ENCODE measurements around the gene AGBL4.

The AGBL4 gene

DNA sequence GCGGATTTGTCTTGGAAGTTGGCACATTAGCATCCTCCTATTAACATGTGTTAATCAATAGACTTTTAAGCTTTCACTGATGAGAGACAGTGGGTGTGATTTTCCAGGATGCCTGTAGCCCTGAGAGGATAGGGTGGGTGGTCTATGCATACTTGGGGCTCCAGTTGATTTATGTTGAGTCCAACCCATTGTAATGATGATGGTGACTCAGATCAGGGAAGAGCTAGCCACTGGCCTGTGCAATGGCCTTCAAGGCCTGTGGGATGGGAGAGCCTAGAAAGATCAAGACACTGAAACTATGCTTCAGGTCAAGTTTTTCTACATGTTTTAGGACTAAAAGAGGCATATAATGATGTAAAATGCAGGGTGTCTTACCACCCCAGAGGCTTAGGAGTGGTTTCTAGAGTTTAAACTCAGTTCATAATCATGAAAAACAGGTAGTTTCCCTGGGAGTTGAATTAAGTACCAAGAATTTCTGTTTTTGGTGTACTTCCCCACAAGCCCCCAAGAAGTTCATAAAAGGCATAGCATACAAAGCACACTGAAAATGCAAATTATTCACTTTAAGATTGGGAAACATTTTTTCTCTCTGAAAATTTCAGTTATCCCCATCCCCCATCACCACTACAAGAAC lies 1267.0 kb downstream of the AGBL4 start:
- DNase-seq = no peak

DNA sequence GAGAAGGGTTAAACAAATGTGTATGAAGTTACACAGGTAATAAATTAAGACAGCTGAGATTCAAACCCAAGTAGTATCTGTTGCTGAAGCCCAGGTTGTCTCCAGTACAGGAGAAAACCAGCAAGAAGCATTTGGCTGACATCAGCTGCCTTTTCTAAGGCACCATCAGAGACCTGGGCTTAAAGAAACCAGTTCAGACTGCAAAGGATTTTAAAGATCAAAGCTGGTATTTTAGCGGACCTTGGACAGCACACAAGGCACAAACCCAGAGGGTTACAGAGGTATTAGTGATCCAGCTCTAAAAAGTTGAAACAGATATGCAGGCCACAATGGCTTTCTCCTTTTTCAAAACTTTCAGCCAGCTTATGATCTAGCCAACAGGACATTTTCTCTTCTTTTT lies 1270.5 kb downstream of the AGBL4 start:
- no peak for DNase-seq

DNA sequence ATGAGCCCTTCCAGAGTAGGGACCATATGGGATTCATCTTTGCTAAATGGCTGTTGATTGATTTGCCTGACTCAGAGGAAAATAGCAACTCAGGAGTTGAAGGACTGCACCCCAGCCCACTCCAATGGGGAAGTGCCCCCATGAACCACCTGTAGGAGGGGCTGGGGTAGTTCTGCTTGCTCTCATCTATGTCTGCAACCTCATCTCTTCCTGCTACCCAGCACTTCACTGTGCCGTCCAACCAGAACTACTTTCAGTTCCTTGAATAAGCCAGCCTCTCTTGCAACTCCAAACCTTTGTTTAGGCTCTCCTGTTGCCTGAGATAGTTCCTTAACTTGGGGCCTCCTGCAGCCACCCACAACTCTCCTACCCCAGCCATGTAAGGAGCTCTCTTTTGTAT lies 1273.6 kb downstream of the AGBL4 start:
- no peak for DNase-seq

DNA sequence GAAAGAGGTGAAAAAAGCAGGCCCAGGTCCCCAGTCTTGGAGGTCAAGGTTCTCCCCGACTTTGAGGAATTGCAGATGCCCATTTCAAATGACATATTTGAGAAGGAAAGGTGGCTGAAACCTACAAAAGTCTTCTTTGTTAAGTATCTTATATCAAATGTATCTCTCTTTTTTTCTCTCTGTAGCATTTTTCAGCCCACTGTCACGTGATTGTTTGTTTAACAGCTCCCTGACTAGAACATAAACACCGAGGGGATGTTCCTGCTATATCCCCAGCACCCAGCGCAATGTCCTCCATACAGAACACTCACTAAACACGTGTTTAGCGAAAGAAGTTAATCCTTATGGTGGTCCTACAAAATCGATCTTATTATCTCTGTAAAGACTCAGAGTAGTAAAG lies 1274.7 kb downstream of the AGBL4 start:
- no peak for DNase-seq

DNA sequence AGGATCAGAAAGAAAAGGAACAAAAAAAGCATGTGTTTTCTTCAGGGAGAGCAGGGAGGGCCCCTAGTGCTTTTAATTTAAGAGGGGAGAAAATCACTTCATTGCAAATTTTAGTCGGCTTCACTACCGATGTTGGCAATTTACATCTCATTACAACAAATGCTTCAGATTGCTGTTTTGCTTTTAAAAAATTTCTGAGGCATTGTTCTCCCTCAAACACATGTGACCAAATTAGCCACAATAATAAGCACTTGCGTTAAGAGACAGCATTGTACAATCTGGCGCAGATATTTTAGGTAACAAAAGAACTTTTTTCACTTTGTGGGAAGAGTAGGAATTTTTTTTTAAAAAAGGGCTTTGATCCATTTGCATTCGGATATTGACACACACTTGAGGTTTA lies 1276.8 kb downstream of the AGBL4 start:
- DNase-seq = no peak

DNA sequence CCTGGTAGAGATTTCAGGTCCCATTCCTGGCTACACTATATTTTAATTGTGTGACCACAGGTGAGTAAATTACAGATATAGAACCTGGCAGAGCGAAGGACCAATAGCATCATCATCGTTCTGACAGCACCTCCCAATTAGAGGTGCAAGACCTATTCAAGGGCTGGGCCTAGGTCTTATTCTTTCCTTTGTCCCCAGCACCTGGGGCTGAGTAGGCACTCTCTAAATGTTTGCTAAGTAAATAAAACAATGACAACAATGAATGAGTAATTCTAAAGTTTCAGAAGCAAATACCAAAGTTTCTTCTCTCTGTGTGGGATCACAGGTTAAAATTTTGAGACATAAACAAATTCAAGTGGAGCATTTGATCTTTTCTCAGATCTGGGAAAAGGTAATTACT lies 1279.7 kb downstream of the AGBL4 start:
- DNase-seq = no peak

DNA sequence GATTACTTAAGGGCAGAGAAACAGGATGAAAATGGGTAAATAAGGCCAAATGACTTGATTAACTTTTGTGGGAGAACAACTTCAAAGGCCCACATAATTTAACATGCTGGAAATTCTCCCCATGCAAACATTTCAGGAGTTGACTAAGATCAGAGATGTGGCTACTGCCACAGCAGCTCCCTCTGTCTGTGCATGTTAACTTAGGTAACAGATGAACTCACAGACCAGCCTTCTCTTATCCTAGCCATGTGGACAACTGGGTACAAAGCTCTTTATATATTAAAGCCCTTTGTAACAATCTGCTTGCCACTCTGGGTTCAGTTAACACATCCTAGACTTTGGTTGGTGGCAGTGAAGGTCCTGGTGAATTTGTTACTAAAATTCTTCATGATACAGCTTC lies 1280.3 kb downstream of the AGBL4 start:
- no peak for DNase-seq

DNA sequence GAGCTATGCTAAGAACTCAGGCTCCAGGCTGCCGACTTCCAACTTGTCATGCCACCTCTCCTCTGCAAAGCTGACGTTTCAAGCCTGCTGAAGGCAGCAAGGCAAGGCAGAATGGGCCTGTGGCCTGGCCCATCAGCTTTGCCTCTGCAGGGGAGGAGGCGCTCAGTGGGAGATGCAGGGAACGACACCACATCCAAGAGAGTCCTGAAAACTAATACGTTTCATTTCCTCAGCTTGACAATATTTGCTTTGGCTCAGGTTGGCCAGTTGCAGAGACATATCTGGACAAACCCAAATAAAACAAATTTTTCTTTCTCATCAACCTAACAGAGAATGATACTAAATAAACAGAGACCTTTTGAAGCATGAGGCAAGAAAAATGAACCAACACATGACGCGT lies 1282.4 kb downstream of the AGBL4 start:
- DNase-seq = no peak

DNA sequence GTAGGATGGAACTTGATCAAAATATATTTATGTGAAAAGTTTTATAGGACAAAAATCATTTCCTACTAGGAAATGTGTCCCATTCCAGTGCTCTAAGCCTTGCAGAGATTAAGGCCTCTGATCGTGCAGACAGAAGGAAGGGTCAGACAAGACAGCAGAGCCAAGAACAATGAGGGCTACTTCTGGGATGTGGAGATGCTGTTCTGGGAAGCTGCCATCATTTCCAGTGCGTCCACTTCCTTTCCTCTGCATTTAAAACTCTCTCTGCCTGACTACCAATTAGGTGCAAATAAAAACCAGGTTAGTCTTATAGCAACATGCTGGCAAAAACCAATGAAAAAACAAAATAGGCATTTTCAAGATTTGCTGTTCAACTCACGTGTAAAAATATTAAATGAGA lies 1283.1 kb downstream of the AGBL4 start:
- no peak for DNase-seq

DNA sequence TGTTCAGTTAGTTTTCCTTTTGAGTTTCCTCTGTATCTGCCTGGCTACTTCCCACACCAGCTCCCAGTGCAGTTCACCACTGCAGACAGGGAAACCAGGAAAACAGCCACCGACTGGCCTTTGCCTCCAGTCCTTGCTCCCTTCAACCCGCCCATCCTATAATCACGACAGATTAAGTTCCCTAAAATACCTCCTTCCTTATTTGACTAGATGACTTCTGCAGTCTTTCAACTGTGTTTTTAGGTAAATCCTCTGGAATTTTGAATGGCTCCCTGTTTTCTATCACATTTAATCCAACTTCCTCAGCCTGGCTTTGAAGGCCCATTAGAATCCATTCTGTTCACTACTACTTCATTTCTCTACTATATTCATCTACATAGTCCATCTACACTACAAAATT lies 1284.7 kb downstream of the AGBL4 start:
- DNase-seq = no peak

DNA sequence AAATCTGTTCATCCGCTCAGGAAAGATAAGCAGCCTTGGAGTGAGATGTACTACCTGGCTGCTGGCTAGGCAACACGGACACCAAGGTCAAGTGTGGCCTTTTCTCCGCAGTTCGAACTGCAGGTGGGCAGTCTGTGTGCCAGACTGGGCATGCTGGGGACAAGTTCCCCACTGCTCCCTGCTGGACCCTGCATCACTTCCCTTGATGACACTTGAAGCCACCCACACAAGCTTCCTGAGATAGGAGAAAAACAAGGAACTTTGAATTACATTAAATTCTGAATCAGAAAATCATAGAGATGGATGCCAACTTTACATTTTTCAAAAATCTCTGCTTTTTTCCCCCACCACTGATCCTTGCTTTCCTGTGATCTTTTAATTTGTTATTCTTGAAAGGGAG lies 1285.4 kb downstream of the AGBL4 start:
- no peak for DNase-seq

DNA sequence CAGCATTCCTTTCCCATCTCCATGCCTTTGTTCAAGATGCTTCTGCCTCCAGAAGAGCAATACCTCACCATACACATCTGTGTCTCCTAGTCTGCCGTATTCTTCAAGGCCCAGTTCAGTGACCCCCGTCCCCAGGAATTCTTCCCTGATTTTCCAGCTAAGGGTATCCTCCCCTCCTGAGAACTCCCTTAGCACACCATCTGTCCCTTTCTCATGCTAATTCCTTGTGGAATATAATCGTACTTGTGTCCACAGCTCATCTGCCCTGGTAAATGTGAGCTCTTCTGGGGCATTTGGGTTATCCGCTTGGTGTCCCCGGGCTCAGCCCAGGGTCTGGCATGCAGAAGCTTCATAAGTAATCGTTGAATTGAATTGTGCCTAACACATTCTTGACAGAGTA lies 1288.0 kb downstream of the AGBL4 start:
- DNase-seq = no peak

DNA sequence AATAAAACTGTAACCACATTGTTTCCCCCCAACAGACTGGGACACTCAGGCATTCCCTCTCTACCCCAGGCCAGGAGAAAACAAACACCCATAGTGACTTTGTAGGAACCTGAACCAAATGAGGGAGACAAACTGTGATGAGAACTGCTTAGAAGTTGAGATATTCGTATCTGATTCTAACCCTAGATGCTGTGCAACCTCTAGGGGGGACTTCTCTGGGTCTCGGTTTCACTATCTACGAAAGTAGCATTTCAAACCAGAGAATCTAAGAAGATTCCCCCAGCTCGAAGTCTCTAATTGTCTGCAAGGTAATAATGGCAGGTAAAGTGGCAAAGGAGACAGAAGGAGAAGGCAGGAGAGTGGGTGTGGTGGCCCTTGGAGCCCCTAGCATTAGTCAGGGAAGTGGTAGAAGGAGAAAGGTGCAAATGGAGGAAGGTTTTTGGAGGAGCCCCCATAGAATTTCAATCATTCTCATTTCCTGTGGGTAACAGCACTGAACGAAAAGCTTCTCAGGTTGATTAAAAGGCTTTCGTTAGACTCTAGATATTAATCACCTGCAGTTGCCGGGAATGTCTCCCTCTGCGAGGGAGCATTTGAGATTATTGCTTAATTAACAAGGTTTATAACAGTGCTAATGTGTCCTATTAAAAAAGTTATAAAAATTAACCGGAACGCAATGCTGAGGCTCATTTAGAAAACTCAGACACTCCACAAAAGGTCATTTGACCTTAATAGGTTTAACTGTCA lies 1293.4 kb downstream of the AGBL4 start:
- no peak for DNase-seq

DNA sequence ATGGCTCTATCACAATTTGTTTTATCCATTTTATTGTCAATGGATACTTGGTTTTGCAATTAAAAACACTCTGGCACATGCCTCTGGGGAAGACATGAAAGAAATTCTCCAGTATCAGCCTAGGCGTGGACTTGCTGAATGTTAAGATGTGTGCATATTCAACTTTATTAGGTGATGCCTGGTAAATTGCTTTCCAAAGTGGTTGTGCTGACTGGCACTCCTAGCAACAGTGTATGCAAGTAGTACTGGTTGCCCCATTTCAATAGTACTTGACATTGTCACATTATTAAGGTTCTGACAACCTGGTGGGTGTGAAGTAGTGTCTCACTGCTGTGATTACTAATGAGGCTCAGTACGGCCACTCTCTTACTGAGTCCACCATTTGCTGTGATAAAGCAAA lies 1295.2 kb downstream of the AGBL4 start:
- DNase-seq = no peak

DNA sequence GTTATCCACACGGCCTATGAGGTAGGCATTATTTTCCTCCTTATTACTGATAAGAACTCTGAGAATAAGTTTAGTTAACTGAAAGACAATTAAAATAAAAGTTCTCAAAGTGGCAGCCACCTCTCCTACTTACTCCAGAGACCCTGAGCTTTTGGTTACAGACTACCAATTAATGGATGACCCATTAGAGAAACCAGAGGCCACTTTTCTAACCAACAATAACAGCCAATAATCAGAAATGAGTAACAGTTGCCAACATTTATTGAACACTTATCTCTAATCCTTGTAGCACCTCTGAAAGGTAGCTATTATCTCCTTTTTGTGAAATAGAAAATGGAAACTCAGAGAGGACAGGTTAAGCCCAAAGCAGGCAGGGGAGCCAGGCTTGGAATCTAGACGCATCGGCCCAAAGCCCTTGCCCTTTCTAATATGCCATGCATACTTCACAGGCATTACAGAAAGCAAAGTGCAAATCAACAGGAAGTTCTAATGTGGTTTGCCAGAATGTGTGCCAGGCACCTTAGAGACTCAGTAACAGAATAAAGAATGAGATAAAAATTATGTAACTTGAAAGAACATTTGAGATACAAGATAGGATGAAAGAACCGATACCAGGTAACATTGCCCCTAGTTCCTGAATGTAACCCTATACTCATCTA lies 1297.1 kb downstream of the AGBL4 start:
- DNase-seq = no peak

DNA sequence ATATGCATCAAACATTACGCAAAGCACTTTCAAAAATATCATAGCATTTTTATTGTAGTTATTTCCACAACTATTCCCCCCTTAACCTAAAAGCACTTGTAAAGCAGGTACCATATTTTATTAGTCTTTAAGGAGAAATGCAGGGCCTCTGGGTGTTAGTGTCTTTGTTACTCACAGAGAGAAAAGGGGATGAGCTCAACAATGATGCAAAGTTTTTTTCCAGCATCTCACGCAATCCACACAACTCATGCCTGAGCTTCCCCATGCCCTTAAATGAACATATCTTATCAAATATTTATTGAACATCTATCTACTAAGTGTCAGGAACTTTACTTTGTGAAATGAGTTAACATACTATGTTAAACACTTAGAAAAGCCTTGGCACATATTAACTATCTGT lies 1297.6 kb downstream of the AGBL4 start:
- no peak for DNase-seq

DNA sequence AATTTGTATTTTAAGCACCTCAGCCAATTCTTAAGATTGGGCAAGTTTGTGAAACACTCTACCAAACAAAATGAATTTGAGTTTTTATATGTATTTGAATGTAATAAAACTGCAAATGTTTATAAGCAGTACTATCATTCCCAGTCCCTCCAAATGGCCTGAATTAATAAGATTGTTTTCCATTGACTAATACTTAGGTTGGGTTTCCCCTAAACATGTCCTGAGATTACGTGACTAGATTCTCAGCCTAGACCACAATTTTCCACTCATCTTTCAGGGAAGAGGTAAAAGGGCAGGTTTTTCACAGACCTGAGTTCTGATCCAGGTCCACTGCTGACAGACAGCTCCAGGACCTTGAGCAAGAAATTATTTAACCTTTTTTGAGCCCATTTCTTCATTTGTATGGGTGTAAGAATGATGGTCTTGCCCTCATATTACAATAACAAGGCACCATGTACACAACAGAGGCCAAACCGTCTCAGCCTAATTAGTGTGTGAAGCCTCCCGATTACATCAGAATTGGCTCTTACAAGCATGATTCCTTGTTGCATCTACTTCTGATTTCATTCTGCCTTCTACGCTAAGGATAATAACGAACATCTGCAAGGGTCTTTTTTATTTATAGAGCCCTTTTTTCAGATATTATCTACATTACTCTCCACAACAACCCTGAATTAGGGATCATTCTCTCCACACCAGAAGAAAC lies 1298.3 kb downstream of the AGBL4 start:
- DNase-seq = no peak

DNA sequence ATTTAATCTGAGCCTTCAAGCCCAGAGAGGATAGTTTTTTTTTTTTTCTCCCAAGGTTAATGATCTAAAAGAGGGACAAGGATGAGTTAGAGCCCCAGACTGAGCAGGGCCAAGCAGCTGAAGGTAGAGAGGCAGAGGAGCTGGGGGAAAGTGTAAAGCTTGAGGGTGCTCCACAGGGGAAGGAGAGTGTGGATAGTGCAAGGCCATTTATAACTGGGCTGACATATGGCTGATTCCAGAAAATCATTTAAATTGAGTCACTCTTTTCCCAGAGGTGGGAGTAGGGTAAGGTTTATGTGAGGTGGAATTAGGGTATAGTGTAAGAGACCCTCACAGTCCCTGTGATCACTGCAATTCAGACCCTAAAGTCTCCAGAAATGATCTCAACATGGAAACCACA lies 1302.8 kb downstream of the AGBL4 start:
- DNase-seq = no peak

DNA sequence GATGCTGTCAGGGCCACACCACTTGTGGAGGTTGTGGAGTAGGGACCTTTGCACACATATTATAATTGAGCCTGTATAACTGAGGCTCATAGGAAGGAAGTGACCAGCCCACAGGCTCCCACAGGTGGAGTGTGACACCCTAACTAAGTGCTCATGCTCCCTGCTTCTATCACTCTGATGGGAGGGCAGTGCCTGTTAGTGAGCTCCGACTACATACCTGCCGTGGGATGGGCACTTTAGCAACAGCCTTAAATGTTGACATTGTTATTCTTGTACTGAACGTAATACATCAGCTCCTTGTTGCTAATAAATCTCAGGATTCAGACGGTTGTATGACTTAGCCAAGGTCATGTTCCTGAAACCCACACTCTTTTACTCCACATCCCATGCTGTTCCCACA lies 1305.0 kb downstream of the AGBL4 start:
- DNase-seq = no peak

DNA sequence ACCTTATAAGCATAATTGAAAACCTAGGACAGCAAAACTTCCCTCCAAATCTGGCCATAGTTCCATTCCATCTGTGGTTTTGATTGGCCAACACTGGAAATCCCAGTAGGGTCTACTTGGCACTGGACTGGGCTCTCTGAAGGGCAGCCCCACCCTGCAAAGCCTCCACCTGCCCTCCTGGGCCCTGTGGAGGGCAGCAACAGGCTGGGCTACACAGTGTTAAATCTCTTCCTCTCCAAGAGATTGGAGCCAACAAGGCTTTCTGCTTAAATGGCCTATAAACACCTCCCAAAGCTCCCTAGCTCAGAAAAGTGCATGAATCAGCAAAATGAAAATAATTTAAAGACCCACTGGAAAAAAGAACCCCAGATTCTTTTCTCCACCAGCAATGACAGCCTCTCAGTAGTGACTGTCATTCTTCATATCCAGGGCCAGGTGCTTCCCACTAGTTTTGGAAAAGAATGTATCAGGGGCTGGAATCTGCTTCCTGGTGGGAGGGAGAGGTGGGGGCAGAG lies 1305.6 kb downstream of the AGBL4 start:
- no peak for DNase-seq

DNA sequence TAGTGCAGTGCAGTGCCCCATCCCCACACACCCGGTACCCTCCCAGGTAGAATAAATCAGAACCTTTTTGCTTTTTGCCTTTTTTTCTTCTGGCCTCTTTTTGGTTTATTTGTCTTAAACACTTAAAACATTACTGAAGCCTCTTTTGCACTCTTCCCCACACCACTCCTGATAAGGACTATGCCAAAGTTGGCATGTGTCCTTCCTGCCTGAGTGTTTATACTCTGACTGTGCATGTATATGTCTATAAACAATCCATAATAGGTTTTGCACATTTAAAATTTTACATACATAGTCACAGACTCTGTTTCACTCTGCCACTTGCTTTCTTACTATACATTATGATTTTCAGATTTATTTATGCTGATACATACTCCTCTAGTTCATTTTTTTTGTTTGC lies 1306.7 kb downstream of the AGBL4 start:
- no peak for DNase-seq

DNA sequence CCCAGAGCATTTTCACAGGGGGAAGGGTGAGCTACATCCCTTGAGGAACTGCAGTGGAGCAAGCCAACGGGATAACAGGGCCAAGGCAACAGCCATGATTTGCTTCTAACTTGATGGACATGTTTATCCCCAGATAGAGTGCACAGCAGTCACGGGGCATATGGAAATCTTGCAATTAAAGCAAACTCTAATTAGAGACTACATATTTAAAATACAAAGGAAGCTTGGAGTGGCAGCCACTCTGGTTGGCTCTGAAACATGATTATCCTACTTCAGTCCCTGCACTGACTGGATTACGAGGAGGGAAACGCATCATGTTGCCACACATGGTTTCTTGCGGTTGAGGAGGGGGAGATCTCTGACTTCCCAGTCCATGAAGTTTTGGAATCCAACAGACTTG lies 1307.8 kb downstream of the AGBL4 start:
- DNase-seq = no peak

DNA sequence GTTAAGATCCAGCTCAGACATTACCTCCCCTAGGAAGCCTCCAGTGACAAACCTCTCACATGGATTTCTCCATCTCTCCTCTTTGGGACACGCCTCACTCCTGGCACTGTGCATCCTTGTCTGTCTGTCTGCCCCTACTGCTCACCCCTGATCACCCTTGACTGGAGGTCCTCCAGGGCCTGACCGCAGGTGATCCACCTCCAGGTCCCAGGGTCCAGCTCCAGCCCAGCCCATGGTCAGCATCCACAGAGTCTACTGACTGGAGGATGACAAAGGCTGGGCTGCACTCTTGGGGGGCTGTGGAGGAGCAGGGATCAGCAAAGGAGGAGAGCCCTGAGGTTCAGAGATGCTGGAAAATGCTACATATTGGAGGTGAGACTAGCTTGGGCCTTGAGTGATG lies 1312.8 kb downstream of the AGBL4 start:
- DNase-seq = no peak

DNA sequence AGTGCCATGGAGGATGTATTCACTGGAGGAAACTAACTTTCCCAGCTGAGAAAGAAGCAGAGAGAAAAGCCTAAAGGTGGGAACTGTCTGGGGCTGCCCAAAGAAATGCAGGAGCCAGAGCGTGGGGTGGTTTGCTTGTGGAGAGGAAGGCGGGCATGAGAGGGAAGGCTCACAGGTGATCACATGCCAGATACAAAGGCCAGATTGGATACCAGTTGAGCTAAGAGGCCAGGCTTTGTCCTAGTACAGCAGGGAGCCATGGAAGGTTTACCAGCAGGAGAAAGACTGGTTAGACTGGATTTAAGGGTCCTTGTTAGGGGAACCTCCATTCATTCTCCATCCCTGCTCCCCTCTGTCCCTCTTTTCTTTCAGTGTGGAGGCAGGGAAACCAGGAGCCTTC lies 1313.4 kb downstream of the AGBL4 start:
- DNase-seq = no peak
